GM21528 (cell line): ENCODE measurements around the gene SEPTIN10.
"Not testable (repeated sequence)": the region's sequence is repeated elsewhere in the genome, so short reads cannot be mapped to it uniquely, and the experiment has no call there.

Source experiments
- ATAC-seq: cut with Tn5 transposase; IDR thresholded peaks from one replicate; pipeline ENCODE4 v1.9.1; 2021; ENCODE audit warnings: mild to moderate bottlenecking, moderate library complexity; ENCODE audit not compliant: unreplicated experiment, low FRiP score

SEPTIN10 gene

GRCh38 chr2:109635426-109636304 lies 21.9 kb upstream of the SEPTIN10 start:
- no peak for ATAC-seq

GRCh38 chr2:109633284-109633961 lies 19.7 kb upstream of the SEPTIN10 start:
- no peak for ATAC-seq

- no peak for ATAC-seq
Measured at GRCh38 chr2:109632158-109632789, 18.5 kb upstream of the SEPTIN10 start.

- ATAC-seq = no peak
Measured at GRCh38 chr2:109631741-109632140, 18.0 kb upstream of the SEPTIN10 start.

GRCh38 chr2:109630441-109631430 lies 17.0 kb upstream of the SEPTIN10 start:
- ATAC-seq = no peak

GRCh38 chr2:109629867-109630266 lies 16.1 kb upstream of the SEPTIN10 start:
- no peak for ATAC-seq

GRCh38 chr2:109628321-109628720 lies 14.6 kb upstream of the SEPTIN10 start:
- ATAC-seq = not testable (repeated sequence)

GRCh38 chr2:109624339-109624738 lies 10.6 kb upstream of the SEPTIN10 start:
- no peak for ATAC-seq

- ATAC-seq = no peak
Measured at GRCh38 chr2:109623923-109624322, 10.2 kb upstream of the SEPTIN10 start.

GRCh38 chr2:109623297-109623696 lies 9.5 kb upstream of the SEPTIN10 start:
- ATAC-seq = no peak

- no peak for ATAC-seq
Measured at GRCh38 chr2:109619032-109619615, 5.4 kb upstream of the SEPTIN10 start.

- ATAC-seq = no peak
Measured at GRCh38 chr2:109616184-109616583, 2.4 kb upstream of the SEPTIN10 start.

- ATAC-seq = no peak
Measured at GRCh38 chr2:109615637-109616144, 1.9 kb upstream of the SEPTIN10 start.

GRCh38 chr2:109614715-109615636 lies 1.2 kb upstream of the SEPTIN10 start:
- ATAC-seq = peak; percentile 13

- ATAC-seq = peak; percentile 40
Measured at GRCh38 chr2:109613081-109613921, 465 bp downstream of the SEPTIN10 start.

- no peak for ATAC-seq
Measured at GRCh38 chr2:109611467-109612095, 2.2 kb downstream of the SEPTIN10 start.

- ATAC-seq = no peak
Measured at GRCh38 chr2:109609352-109610024, 4.3 kb downstream of the SEPTIN10 start.
